SW 1271 (cell line): ENCODE measurements around the gene CFAP46.
"Not testable (repeated sequence)": the region's sequence is repeated elsewhere in the genome, so short reads cannot be mapped to it uniquely, and the experiment has no call there.

Experiments
- DNase-seq, 2 experiments: peaks; one replicate each; lab custom pipeline; 2025; lab: John Stamatoyannopoulos, UW

CFAP46 gene

DNA sequence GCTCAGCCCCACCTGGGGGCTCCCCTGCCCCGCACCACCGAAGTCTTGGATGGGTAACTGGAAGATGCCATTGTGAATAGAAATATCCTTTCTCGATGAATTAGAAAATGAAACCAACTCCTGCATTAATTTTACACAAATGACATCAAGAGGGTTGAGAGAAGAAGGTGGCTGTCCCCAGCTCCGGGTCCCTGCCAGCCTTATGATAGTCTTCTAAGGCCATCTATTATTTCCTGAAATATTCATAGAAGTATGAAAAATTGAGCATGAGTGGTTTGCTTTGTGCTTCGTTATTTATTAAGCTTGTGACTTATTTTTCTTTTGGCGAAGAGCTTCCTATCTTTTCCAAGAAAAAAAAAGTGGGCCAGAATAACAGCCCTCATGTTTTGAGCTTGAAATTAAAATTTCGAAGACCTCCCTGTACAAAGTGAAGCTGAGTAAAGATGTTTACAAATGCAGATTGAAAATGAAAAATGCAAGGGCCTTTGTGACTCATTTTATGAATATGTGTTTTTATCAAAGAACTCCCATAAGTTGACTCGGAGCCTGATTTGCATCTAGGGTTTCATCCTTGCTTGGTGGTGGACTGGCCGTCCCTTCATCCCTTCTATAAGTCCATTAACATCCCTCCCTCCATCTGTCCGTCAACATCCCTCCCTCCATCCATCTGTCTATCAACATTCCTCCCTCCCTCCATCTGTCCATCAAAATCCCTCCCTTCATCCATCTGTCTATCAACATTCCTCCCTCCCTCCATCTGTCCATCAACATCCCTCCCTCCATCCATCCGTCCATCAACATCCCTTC lies 20.5 kb upstream of the CFAP46 start:
- DNase-seq: no peak

GRCh38 chr10:132961787-132962622 lies 19.6 kb upstream of the CFAP46 start:
- DNase-seq: no peak

DNA sequence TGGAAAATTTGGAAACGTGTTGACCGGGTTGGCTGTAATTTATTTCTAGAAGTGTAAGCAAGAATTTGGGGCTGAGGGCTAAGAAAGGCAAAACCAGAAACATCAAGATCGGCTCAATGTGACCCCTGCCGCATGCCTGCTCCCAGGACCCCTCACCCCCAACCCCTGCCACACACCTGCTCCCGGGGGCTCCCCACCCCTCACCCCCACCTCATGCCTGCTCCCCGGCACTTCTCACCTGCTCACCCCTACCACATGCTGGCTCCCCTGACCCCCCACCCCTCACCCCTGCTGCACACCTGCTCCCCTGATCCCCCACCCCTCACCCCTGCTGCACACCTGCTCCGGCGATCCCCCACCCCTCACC lies 19.0 kb upstream of the CFAP46 start:
- no peak for DNase-seq

GRCh38 chr10:132960631-132961419 lies 18.5 kb upstream of the CFAP46 start:
- no peak for DNase-seq

DNA sequence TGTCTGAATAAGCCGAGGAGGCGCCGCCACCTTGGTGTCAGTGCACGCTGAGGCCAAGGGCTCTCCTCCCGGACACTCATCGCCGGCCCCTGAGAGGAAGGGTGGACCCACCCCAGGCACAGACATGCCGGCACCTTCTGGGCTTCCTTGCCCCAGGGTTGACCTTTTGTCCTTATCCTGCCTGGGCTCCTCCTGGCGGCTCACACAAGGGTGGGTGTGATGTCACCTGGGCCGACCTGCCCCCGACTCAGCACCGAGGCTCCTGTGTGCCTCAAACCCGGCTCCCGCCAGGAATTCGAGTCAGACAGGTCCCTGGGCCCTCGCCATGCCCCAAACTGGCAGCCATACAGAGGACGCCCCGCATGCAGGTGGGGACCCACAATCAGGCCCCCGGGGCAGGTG lies 17.7 kb upstream of the CFAP46 start:
- no peak for DNase-seq

DNA sequence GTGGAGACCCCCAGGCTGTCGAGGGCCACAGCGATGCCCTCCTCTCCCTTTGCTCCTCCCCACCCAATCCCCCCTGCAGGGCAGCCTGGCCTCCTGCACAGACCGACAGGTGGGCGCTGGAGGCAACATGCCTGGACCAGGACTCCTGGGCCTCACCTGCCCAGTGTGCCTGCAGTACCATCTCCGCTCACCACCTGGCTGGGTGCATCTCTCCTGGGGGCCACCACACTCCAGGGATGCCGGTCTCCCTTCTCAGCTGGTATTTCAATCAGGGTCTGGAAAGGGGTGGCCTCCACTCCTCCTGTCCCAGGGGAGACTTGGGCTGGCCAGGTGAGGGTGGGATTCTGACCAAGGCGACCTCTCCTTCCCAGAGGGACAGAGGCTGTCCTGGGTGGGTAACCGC lies 17.2 kb upstream of the CFAP46 start:
- DNase-seq: no peak

GRCh38 chr10:132958883-132959558 lies 16.7 kb upstream of the CFAP46 start:
- no peak for DNase-seq

GRCh38 chr10:132957981-132958882 lies 15.9 kb upstream of the CFAP46 start:
- DNase-seq: no peak

DNA sequence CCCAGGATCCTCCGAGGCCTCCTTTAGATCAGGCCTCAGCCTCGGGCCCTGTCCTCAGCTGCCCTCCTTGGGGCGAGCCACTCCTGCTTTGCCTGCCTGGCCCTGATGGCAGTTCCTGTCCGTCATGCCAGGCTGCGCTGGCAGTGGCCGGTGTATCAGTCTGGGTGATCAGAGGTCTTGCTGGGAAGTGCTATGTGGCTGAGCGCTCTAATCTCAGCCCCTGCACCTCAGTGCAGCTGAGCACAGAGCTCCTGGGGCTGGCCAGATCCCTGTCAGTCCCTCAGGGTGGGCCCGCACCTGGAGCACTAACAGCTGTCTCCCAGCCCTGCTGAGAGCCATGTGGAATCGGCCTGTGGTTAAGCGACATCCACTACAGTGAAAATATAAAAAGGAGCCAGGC lies 14.8 kb upstream of the CFAP46 start:
- DNase-seq: no peak

- DNase-seq: not testable (repeated sequence)
These were observed 13.9 kb upstream of the CFAP46 start for GRCh38 chr10:132956259-132956658.

DNA sequence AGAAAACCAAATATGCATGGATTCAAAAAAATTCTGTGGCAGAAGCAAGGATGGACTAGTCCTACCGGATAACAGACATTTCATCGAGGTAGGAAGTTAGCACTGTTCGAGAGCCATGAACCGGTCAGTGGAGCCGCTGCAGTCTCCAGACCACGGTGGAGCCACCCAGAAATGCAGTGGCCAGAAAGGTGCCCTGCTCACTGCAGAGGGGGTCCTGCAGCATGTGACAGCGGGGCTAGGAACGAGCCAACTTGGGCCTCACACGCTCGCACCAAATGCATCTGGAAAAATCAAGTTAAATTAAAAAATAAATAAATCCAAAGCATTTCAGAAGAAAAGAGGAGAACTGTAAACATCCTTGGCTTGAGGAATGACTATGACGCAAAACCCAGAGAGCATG lies 13.1 kb upstream of the CFAP46 start:
- DNase-seq: no peak

GRCh38 chr10:132953428-132953827 lies 11.1 kb upstream of the CFAP46 start:
- no peak for DNase-seq

- DNase-seq: no peak
These were observed 9.6 kb upstream of the CFAP46 start for GRCh38 chr10:132951926-132952325.

DNA sequence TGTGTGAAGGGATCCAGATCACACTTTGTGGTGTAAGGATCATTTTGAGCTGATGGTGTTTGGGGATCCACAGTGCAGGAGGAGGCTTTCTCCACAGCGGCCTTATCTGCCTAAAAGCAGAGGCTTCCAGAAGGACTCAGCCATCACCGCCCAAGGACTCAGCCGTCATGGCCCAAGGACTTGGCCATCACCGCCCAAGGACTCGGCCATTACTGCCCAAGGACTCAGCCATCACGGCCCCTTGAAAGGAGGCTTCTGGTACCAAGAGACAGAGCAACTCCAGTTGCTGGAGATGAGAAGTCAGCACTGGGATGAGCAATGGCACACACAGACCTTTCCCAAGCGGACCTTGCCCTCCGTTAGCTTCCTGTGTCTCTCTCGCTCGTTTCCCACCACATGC lies 6.0 kb upstream of the CFAP46 start:
- DNase-seq: no peak

GRCh38 chr10:132947843-132948242 lies 5.5 kb upstream of the CFAP46 start:
- DNase-seq: no peak

GRCh38 chr10:132946806-132947546 lies 4.6 kb upstream of the CFAP46 start:
- DNase-seq: no peak

GRCh38 chr10:132946311-132946710 lies 3.9 kb upstream of the CFAP46 start:
- DNase-seq: no peak

DNA sequence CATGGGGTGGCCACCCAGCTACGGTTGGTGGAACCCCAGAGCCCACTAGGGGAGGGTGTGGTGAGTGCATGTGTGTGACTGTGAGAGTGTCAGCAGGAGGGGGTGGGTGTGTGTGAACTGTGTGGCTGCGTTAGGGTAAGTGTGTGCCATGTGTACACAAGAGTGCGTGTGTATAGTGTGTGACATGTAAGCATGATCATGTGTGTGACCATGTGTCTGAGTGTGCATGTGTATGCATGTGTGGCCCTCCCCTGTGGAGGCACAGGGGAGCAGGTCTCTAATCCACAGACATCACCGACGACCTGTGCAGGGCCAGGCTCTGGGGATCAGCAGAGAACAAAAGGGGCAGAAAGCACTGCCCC lies 3.5 kb upstream of the CFAP46 start:
- no peak for DNase-seq

DNA sequence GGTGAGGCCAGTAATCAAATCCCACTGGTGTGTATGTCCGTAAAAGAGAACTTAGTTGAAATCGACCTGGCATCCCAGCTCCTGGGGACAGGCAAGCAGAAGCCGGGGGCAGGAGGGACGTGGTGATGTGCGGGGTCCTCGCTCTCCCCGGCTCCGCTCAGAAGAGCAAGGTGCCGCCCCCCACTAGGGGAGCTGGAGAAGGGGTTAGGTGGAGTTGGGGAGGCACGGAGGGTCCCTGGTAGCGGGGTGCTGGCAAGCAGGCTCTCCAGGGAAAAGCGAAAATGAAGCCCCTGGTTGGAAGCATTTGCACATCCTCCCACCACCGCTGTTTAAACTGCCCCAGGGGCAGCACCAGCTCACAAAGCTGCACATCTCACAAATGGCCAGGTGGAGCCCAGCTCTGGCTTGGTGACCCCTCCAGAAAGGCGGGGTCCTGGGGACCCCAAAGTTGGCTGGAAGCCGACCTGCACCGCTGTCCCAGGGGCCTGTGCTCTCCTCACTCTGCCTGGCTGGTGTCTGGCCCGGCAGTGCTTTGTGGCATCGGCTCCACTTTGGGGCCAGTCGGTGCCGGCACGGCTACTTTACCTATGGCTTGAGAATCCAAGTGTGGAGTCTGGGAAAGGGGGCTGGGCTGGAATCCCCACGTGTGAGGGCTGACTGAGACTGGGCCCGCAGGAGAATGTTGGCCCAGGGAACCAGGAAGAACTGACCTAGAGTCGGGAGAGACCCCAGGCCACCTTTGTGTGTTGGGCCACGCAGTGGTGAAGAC lies 2.9 kb upstream of the CFAP46 start:
- no peak for DNase-seq

DNA sequence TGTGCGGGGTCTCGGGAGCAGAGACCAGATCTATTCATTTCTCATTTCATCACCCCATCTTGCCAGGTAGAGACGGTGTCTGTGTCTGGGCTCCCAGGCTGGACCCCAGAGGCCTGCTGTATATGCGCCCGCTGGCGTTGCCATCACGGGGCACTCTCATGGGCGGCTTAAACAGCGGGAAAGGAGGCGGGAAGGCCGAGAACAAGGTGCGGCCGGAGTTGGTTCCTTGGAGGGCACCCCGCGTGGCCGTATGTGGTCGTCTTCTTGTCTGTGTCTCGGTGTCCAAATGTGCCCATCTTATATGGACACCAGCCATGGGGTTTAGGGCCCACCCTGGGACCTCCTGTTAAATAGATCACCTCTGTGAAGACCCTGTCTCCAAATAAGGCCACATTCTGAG lies 2.1 kb upstream of the CFAP46 start:
- DNase-seq: no peak
